Stimulated activated CD8-positive, alpha-beta memory T cell treated with anti-CD3 and anti-CD28 coated beads, Interleukin-12 subunit alpha, Interleukin-12 subunit beta, amount 100 ng/mL, for 24 hours (primary cell): ENCODE results near the gene UBAP1L.
"Not testable (repeated sequence)": the region's sequence is repeated elsewhere in the genome, so short reads cannot be mapped to it uniquely, and the experiment has no call there.

ENCODE experiments used
- DNase-seq: peaks from one replicate; pipeline ENCODE4 v3.0.0-alpha.2; 2020; ENCODE audit errors: extremely low read depth

Gene UBAP1L

DNA sequence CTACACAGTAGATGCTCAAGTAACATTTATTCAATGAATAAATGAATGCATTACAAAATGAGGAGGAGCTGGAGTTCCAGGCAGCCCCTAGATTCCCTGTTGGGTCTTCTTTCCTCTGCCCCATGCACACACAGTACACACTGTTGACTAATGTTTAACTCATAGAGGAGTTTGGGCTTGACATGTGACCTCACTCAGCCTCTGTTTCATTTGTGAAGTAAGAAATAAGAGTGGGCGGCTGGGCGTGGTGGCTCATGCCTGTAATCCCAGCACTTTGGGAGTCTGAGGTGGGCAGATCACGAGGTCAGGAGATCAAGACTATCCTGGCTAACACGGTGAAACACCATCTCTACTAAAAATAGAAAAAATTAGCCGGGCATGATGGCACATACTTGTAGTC is 70.8 kb downstream of the UBAP1L start:
- DNase-seq: not testable (repeated sequence)

DNA sequence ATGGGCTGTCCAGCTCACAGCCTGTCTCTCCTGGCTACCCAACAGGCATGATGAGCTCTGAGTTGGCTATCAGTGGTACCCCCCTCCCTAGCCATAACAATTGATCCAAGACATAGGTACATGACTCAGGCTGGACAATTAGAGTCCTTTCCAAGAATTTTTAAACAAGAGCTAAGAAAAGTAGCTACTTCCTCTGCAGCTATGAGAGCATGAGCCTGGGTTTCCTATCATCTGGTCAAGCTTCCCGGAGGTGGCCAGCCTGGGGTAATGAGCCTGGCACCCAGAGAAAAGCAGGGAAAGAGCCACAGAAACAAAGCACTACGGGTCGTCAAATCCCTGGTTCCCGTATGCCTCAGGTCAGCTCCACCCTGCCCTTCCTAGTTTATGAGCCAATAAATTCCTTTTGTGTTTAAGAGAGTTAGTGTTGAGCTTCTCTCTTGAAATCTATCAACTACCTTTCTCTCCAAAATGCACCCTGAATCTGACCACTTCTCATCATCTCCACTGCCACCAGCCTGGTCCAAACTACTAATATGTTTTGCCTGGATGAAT is 72.1 kb downstream of the UBAP1L start:
- no peak for DNase-seq
